NCI-H526 treated with DMSO at 0.1 percent for 48 hours (cell line): ENCODE measurements around the gene CLEC4D.
"Not testable (repeated sequence)": the region's sequence is repeated elsewhere in the genome, so short reads cannot be mapped to it uniquely, and the experiment has no call there.

Experiments used
- DNase-seq: peaks from one replicate; lab custom pipeline; 2025; lab: John Stamatoyannopoulos, UW

Gene CLEC4D

DNA sequence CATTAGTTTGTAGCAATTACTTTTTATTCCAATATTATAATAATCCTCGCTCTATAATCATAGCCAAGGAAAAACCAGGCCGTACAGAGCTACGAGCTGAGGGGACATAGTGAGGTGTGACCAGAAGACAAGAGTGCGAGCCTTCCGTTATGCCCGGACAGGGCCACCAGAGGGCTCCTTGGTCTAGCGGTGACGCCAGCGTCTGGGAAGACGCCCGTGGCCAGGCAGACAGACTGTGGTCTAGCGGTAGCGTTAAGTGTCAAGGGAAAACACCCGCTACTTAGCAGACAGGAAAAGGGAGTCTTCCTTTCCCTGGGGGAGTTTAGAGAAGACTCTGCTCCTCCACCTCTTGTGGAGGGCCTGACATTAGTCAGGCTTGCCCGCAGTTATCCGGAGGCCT is 24.5 kb downstream of the CLEC4D start:
- DNase-seq: not testable (repeated sequence)

DNA sequence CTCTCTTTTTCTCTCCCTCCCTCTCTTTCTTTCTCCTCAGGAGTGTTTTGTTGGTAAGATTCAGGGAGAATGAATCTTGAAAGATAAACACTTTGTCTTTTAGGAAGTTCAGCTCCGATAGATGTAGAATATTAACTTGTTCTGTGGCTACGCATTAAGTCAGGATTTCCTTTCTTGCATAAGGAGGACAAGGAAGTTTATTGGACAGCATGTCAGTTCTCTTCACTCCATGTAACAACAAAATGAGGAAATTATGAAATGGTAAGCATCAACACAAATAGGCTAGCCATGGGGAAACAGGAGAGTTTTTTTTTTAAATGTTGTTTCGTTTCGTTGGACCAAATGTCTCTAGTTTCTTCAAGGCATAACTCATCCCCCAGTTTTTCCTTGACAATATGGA is 27.5 kb downstream of the CLEC4D start, which contains the start of gene CLEC4E:
Gene CLEC4E, minus strand, starts transcription at position 75 of the 400 bp plus-strand sequence. CDS start 108 bp downstream, outside the sequence.
- not testable (repeated sequence) for DNase-seq

DNA sequence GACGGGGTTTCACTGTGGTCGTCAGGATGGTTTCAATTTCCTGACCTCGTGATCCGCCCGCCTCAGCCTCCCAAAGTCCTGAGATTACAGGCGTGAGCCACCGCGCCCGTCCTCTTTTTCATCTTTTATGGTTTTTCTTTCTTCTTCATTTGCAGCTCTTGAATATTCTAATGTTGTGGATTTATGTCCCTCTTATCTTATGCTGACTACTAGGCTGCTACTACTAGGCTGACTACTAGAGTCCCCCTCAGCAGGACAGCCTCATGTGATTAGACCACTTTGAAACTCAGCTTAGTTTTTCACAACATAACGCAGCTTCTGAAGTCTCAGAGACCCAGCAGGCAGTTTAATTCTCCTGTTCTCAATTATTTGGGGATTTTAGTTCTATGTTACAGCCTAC is 28.3 kb downstream of the CLEC4D start:
- no peak for DNase-seq

DNA sequence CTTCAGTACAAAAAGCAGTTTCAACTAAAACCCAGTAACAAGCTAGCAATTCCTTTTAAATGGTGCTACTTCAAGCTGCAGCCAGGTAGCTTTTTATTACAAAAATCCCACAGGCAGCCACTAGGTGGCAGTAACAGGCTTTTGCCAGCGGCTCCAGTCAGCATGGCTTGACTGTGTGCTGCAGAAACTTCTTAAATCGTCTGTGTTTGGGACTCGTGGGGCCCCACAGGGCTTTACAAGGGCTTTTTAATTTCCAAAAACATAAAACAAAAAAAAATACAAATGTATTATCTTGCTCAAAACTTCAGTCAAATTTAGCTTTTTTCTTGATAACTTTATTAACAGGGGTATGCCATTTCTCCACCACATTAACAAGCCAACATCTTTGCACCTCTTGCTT is 31.0 kb downstream of the CLEC4D start:
- peak; percentile 2 for DNase-seq

GRCh38 chr12:8546591-8546990 is 33.3 kb downstream of the CLEC4D start:
- no peak for DNase-seq

- no peak for DNase-seq
Observed at GRCh38 chr12:8547645-8548044, 34.3 kb downstream of the CLEC4D start.

GRCh38 chr12:8548192-8548591 is 34.9 kb downstream of the CLEC4D start:
- DNase-seq: no peak

GRCh38 chr12:8549381-8549780 is 36.1 kb downstream of the CLEC4D start:
- no peak for DNase-seq

GRCh38 chr12:8553088-8553627 is 39.9 kb downstream of the CLEC4D start:
- DNase-seq: no peak

DNA sequence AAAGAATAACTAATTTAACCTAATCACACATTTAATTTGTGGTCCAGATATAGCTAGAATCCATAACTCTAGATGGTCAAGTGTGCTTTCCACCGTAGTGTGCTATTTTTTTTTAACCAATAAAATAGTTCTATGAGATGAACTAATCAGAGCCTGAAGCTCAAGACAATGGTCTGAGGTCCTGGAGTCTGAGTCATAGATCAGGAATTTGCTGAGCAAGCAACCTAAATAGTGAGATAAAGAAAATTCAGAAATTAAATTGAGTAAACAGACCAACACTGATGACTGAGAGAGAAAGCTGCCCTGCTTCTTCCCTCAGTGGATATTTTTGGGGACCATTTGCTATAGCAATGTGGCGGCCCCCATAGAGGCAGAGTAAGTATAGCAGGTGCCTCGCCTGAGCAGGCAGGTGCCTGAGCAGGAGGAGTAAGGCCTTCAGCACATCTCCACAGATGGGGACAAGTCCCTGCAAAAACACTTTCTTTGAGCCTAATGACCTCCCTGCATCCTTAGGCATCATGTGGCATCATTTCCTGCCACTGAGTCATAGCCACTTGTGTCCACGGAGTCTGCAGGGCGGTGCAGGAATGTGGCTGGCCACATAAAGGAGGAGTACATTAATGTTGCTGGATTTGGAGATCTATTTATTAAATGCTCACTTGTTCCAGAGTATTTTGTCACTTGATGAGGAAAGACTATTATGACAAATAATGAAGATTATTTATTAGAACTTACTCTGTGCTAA is 41.3 kb downstream of the CLEC4D start:
- no peak for DNase-seq

DNA sequence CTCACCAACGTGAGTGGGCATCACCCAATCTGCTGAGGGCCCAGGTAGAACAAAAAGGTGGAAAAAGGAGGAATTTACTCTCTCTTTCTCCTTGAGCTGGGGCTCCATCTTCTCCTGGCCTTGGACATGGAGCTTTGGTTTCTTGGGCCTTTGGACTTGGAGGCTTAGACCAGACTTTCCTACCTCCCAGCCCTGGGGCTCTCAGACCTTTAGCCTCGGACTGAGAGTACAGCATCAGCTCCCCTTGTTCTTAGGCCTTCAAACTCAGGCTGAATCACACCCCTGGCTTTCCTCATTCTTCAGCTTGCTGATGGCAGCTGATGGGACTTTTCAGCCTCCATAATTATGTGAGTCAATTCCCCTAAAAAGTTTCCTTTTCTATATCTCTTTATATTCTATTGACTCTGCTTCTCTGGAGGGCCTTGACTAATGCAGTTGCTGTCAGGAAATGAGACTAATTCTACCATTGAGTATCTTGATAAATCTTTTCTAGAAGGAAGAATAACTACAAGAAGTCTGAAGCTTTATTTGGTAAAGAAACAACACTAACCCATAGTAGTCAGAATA is 43.3 kb downstream of the CLEC4D start:
- no peak for DNase-seq

GRCh38 chr12:8559676-8560075 is 46.4 kb downstream of the CLEC4D start:
- no peak for DNase-seq

GRCh38 chr12:8561011-8561410 is 47.7 kb downstream of the CLEC4D start:
- DNase-seq: no peak

DNA sequence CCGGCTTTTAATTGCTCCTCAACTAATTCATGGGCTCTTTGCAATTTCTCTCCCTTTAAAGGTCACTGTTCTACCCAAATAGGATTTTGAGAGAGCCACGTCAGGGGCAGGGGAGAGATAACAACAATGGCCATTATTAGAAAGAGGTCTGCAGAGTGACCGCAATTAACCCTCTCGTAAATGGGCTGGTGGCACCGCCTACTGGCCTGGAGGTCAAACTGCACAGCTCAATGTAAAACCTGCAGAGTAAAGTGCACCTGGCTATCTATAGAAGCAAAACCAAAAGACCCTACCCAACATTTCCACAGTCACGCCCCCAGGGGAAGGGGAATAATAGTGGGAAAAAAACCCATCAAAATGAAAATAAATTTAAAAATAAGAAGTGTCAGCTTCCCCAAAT is 49.0 kb downstream of the CLEC4D start:
- no peak for DNase-seq

DNA sequence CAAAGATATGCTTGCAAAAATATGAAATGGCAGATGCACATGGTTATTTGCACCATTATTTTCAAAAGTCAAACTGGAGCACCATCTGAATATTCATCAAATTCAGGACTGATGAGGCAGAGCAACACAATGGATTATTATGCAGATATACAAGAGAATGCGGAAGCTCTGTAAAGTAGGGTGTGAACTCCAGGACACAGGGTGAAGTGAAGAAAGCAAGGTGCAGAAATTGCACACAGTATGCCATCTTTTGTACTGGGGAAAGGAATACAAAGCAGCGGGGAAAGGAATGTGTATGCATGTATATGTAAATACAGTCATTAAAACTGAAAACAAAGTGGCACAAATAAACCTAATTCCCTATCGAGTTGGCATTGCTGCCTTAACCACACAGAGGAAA is 50.1 kb downstream of the CLEC4D start:
- DNase-seq: no peak

DNA sequence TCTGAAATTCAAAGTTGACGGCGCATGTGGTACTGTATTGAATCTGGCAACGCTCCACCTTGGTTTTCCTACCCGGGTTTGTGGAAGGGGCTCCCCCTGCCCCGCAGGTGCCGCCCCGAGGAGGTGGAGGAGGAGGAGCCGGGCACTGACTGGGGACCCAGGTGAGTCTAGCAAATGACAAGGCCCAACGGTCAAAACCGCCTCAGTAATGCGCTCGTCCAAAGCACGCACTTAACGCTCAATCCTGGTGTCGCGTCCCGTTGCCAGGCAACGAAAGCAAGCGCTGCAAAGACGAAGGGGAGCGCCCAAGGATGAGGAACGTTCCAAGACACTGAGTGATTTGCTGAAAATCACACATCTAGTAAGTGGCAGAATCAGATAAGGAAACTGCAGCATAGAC is 51.4 kb downstream of the CLEC4D start:
- no peak for DNase-seq

DNA sequence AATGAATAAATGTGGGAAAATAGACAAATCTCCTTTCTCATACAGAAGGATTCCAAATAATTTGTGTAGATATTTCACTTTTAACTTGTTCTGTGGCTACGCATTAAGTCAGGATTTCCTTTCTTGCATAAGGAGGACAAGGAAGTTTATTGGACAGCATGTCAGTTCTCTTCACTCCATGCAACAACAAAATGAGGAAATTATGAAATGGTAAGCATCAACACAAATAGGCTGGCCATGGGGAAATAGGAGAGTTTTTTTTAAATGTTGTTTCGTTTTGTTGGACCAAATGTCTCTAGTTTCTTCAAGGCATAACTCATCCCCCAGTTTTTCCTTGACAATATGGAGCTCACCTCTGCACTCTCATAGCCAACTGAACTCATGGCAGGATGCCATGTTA is 52.7 kb downstream of the CLEC4D start:
- not testable (repeated sequence) for DNase-seq

- no peak for DNase-seq
Observed at GRCh38 chr12:8566525-8566924, 53.2 kb downstream of the CLEC4D start.
